PFSK-1 (cell line): ENCODE results near the gene MGMT.

ENCODE experiments used
- FOXP2 ChIP-seq: optimal IDR thresholded peaks from 2 replicates; pipeline ENCODE3; 2011; ENCODE audit warnings: borderline replicate concordance, control low read depth, inconsistent platforms; ENCODE audit not compliant: insufficient read depth; ENCODE audit errors: extremely low read length, extremely low read depth
- POLR2AphosphoS5 ChIP-seq: IDR thresholded peaks from 2 replicates; pipeline ENCODE4 v1.6.1; 2012; ENCODE audit warnings: low read depth, mild to moderate bottlenecking, control low read depth, low read length, moderate library complexity
- SIN3A ChIP-seq: IDR thresholded peaks from 2 replicates; pipeline ENCODE4 v1.6.1; 2012; ENCODE audit warnings: mild to moderate bottlenecking, low read length, moderate library complexity, borderline replicate concordance; ENCODE audit not compliant: insufficient read depth
- TAF1 ChIP-seq: IDR thresholded peaks from 2 replicates; pipeline ENCODE4 v1.6.1; 2012; ENCODE audit warnings: low read length, control low read depth, borderline replicate concordance; ENCODE audit not compliant: insufficient read depth
- TF ChIP-seq, protein P1 (sequence below), 2 experiments: IDR thresholded peaks; 2 replicates each; pipeline versions ENCODE4 v1.6.1 to v1.8.0; 2011 to 2012; ENCODE audit warnings: low read depth in 2 of 2, low read length in 2 of 2, control low read depth in 1 of 2, inconsistent platforms in 1 of 2, mild to moderate bottlenecking in 1 of 2, moderate library complexity in 1 of 2; ENCODE audit not compliant: insufficient read depth in 1 of 2

The MGMT gene

GRCh38 chr10:129681856-129682255 lies 214.8 kb downstream of the MGMT start:
- TF ChIP-seq, protein P1, sequence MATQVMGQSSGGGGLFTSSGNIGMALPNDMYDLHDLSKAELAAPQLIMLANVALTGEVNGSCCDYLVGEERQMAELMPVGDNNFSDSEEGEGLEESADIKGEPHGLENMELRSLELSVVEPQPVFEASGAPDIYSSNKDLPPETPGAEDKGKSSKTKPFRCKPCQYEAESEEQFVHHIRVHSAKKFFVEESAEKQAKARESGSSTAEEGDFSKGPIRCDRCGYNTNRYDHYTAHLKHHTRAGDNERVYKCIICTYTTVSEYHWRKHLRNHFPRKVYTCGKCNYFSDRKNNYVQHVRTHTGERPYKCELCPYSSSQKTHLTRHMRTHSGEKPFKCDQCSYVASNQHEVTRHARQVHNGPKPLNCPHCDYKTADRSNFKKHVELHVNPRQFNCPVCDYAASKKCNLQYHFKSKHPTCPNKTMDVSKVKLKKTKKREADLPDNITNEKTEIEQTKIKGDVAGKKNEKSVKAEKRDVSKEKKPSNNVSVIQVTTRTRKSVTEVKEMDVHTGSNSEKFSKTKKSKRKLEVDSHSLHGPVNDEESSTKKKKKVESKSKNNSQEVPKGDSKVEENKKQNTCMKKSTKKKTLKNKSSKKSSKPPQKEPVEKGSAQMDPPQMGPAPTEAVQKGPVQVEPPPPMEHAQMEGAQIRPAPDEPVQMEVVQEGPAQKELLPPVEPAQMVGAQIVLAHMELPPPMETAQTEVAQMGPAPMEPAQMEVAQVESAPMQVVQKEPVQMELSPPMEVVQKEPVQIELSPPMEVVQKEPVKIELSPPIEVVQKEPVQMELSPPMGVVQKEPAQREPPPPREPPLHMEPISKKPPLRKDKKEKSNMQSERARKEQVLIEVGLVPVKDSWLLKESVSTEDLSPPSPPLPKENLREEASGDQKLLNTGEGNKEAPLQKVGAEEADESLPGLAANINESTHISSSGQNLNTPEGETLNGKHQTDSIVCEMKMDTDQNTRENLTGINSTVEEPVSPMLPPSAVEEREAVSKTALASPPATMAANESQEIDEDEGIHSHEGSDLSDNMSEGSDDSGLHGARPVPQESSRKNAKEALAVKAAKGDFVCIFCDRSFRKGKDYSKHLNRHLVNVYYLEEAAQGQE (IDR thresholded peaks at IDR 0.05; ENCODE audit: insufficient read depth in 1 of 2, low read depth in 2 of 2, low read length in 2 of 2) = no peak
- TF ChIP-seq FOXP2 (no peak), SIN3A (no peak), TAF1 (no peak), POLR2AphosphoS5 (no peak)

DNA sequence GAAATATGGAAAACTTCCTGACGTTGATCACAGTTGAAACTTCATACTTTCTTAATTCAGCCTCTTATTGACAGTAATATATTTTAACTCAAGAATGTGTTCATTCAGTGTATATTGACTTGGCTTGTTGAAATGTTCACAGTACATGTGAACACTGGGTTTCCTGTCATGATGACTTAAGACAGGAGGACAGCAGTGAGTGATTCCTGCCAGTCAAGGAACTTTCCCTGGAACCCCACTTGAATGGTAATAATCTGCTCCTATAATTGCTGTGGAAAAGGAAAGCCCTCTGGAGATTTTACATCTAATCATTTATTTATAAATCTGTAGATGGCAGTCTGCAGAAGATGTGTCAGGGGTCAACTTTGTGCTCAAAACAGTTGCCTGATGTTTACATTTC lies 216.5 kb downstream of the MGMT start:
- TF ChIP-seq FOXP2 = no peak
- no peak for TF ChIP-seq TAF1
- TF ChIP-seq, protein P1 (IDR thresholded peaks at IDR 0.05; ENCODE audit: insufficient read depth in 1 of 2, low read depth in 2 of 2, low read length in 2 of 2) = no peak
- TF ChIP-seq SIN3A = no peak
- no peak for TF ChIP-seq POLR2AphosphoS5

DNA sequence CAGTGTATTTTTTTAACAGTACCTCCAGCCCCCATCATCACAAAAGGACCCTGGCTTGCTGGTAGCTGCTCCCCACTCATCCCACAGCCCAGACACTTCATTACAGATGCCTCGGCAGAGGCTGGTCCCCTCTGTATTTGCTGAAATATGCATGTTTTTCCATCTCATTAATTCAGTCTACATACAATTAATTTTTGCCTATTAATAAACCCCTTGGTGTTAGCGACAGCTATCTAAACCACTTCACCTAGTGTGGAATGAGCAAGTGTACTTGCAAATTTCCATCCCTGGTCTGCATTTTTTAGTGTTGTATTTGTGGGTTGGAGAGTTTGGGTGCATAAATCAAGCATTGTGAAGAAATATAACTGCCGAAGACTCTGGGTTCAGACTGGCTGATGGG lies 216.9 kb downstream of the MGMT start:
- no peak for TF ChIP-seq FOXP2
- no peak for TF ChIP-seq SIN3A
- no peak for TF ChIP-seq TAF1

- TF ChIP-seq TAF1 = no peak
- TF ChIP-seq, protein P1 (IDR thresholded peaks at IDR 0.05; ENCODE audit: insufficient read depth in 1 of 2, low read depth in 2 of 2, low read length in 2 of 2) = no peak
- TF ChIP-seq POLR2AphosphoS5 = no peak
- TF ChIP-seq FOXP2 = no peak
Measured at GRCh38 chr10:129685271-129685670, 218.2 kb downstream of the MGMT start.

GRCh38 chr10:129689671-129690071 lies 222.6 kb downstream of the MGMT start:
- TF ChIP-seq POLR2AphosphoS5 = no peak
- no peak for TF ChIP-seq TAF1
- TF ChIP-seq SIN3A = no peak
- TF ChIP-seq, protein P1 (IDR thresholded peaks at IDR 0.05; ENCODE audit: insufficient read depth in 1 of 2, low read depth in 2 of 2, low read length in 2 of 2) = no peak
- TF ChIP-seq FOXP2 = no peak
